Fibroblast of lung (primary cell): ENCODE results near the gene CD83. TPM values are rescaled to one million over a fixed set of nuclear protein-coding genes. Genes with fewer than 3 reads are reported as not detected.

Experiments used
- DNase-seq, 2 donors: peaks; one replicate each; pipeline versions ENCODE4 v3.0.0 to v3.0.0-alpha.2; 2010; ENCODE audit warnings: low read depth in 2 of 2
- H2AFZ ChIP-seq: 2 replicates; pipeline ENCODE4 v1.5.1; 2012; ENCODE audit warnings: low read length, control low read depth, inconsistent platforms
- H3K27ac ChIP-seq: 2 replicates; pipeline ENCODE4 v1.5.1; 2011; ENCODE audit warnings: low read length, control low read depth; ENCODE audit not compliant: insufficient read depth
- H3K27me3 ChIP-seq: 2 replicates; pipeline ENCODE4 v1.5.1; 2011; ENCODE audit warnings: mild to moderate bottlenecking, low read length; ENCODE audit not compliant: control insufficient read depth, insufficient read depth
- H3K36me3 ChIP-seq: 2 replicates; pipeline ENCODE4 v1.5.1; 2011; ENCODE audit warnings: low read length; ENCODE audit not compliant: control insufficient read depth, insufficient read depth
- H3K4me1 ChIP-seq: 2 replicates; pipeline ENCODE4 v1.5.1; 2011; ENCODE audit warnings: low read length; ENCODE audit not compliant: control insufficient read depth, insufficient read depth; ENCODE audit errors: extremely low read depth
- H3K4me2 ChIP-seq: 2 replicates; pipeline ENCODE4 v1.5.1; 2011; ENCODE audit warnings: low read length, control low read depth; ENCODE audit not compliant: insufficient read depth; ENCODE audit errors: extremely low read depth
- H3K4me3 ChIP-seq, 4 experiments: fragments of 200-600 bp in 1 of 4; sonication (generic) in 1 of 4; replicated peaks in 1 of 4; 2 replicates each; pipeline ENCODE4 v1.5.1; 2011 to 2016; ENCODE audit warnings: low read length in 4 of 4, low read depth in 3 of 4, mild to moderate bottlenecking in 3 of 4, control low read depth in 2 of 4, inconsistent platforms in 1 of 4, mixed read lengths in 1 of 4; ENCODE audit not compliant: insufficient read depth in 1 of 4; ENCODE audit errors: control extremely low read depth in 1 of 4
- H3K79me2 ChIP-seq: 2 replicates; pipeline ENCODE4 v1.5.1; 2012; ENCODE audit warnings: mild to moderate bottlenecking, low read length, inconsistent platforms; ENCODE audit not compliant: control insufficient read depth, insufficient read depth
- H3K9ac ChIP-seq: 2 replicates; pipeline ENCODE4 v1.5.1; 2011; ENCODE audit warnings: mild to moderate bottlenecking, low read length, control low read depth; ENCODE audit not compliant: insufficient read depth
- H3K9me3 ChIP-seq: 2 replicates; pipeline ENCODE4 v1.5.1; 2012; ENCODE audit warnings: low read depth, low read length; ENCODE audit not compliant: control insufficient read depth, insufficient read depth
- H4K20me1 ChIP-seq: 2 replicates; pipeline ENCODE4 v1.5.1; 2011; ENCODE audit warnings: low read length; ENCODE audit not compliant: control insufficient read depth, insufficient read depth; ENCODE audit errors: extremely low read depth
- EZH2 ChIP-seq: IDR thresholded peaks from 2 replicates; pipeline ENCODE4 v1.5.1; 2012; ENCODE audit warnings: low read length, control low read depth, mild to moderate bottlenecking; ENCODE audit errors: missing control alignments
- polyA plus RNA-seq, 2 donors: library from polyadenylated mRNA; depleted of rRNA in 1 of 2; stranded (reverse) in 1 of 2; unstranded in 1 of 2; fragments of >200 nt; gene quantifications; 2 replicates each; pipeline ENCODE4 v1.2.1, GENCODE V29; 2011 to 2012; ENCODE audit warnings: missing spikeins in 1 of 2
- total RNA-seq: library from RNA; depleted of rRNA; stranded (reverse); fragments of >200 nt; gene quantifications from 2 replicates; pipeline ENCODE4 v1.2.1, GENCODE V29; 2014
- TF ChIP-seq, protein P1 (sequence below), 2 donors: IDR thresholded peaks in 1 of 2; conservative IDR thresholded peaks in 1 of 2; 1 replicate in 1 of 2; 2 replicates in 1 of 2; pipeline ENCODE4 v1.5.1; 2011 to 2012; ENCODE audit warnings: low read length in 2 of 2, control low read depth in 1 of 2, inconsistent platforms in 1 of 2, low read depth in 1 of 2, mild to moderate bottlenecking in 1 of 2

The CD83 gene
- total and polyA plus RNA-seq, 2 donors (not counting 1 experiment from before 2014, with no cell fraction given), result 2.1 to 5.0 TPM

DNA sequence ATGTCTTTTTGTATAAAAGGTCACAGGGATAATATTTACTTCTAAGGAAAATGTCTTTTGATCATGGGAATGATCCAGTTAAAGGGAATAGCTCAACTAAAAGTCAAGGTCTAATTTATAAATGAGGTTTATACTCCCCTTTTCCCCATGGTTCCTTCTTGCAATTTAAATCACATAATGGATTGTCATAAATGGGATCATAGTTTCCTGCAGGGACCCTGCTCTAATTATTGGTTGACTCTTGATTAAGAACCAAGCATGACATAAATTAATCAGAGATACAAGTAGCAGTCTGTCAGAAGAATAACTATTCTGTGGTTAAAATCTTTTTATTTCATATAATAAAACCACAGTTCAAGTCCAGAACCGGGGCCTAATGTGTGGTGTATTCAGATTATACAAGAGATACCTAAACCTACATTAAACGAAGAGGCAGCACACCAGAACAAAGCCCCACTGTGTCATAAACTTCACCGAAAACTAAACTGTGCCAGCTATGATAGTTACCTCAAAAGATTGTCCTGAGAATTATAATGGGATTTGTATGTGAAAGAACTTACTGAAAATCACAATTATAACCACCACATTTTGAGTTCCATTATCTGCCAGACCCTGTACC is 43.0 kb upstream of the CD83 start:
- H3K27me3 ChIP-seq, result no peaks in the 10 kb centered on the region
- H3K36me3 ChIP-seq, result no peaks in the 10 kb centered on the region
- H3K4me2 ChIP-seq, result peak overlapping the region; percentile 93
- H3K79me2 ChIP-seq, result no peaks in the 10 kb centered on the region
- H3K9ac ChIP-seq, result no peak overlapping the region
- H3K27ac ChIP-seq, result peak overlapping the region; percentile 41
- TF ChIP-seq, protein P1, sequence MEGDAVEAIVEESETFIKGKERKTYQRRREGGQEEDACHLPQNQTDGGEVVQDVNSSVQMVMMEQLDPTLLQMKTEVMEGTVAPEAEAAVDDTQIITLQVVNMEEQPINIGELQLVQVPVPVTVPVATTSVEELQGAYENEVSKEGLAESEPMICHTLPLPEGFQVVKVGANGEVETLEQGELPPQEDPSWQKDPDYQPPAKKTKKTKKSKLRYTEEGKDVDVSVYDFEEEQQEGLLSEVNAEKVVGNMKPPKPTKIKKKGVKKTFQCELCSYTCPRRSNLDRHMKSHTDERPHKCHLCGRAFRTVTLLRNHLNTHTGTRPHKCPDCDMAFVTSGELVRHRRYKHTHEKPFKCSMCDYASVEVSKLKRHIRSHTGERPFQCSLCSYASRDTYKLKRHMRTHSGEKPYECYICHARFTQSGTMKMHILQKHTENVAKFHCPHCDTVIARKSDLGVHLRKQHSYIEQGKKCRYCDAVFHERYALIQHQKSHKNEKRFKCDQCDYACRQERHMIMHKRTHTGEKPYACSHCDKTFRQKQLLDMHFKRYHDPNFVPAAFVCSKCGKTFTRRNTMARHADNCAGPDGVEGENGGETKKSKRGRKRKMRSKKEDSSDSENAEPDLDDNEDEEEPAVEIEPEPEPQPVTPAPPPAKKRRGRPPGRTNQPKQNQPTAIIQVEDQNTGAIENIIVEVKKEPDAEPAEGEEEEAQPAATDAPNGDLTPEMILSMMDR (conservative IDR thresholded peaks at IDR 0.05 in 1 of 2, IDR thresholded peaks at IDR 0.05 in 1 of 2; ENCODE audit: low read depth in 1 of 2, low read length in 2 of 2), result no peak
- no peak for TF ChIP-seq EZH2
- peak overlapping the region; percentile 95 for H2AFZ ChIP-seq
- H3K9me3 ChIP-seq, result no peaks in the 10 kb centered on the region
- no peaks in the 10 kb centered on the region for H3K4me1 ChIP-seq
- DNase-seq, result no peak
- peak overlapping the region; percentile 50 to 57 (median 54) for H3K4me3 ChIP-seq
- H4K20me1 ChIP-seq, result no peaks in the 10 kb centered on the region

DNA sequence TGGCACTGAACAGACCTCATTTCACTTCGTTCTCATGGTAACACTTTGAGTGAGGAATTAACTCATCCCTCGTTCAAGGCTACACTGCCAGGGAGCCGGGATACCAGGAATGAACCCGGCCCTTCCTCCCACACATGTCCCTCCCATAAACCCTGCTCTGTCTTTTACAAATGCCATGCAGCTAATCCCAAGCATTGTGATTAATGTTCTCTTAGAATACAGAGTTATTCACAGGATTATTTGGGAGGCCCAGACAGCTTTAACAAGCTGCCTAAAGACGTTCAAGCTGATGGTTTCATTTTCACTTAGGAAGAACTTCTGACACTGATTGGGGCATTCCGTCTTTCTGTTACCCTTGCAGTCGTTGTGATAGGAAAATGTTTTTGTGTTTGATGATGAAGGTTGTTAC is 42.5 kb upstream of the CD83 start:
- peak; percentile 50 to 59 for DNase-seq
- TF ChIP-seq, protein P1 (conservative IDR thresholded peaks at IDR 0.05 in 1 of 2, IDR thresholded peaks at IDR 0.05 in 1 of 2; ENCODE audit: low read depth in 1 of 2, low read length in 2 of 2), result no peak
- no peak for TF ChIP-seq EZH2
- peak overlapping the region; percentile 41 for H3K27ac ChIP-seq

DNA sequence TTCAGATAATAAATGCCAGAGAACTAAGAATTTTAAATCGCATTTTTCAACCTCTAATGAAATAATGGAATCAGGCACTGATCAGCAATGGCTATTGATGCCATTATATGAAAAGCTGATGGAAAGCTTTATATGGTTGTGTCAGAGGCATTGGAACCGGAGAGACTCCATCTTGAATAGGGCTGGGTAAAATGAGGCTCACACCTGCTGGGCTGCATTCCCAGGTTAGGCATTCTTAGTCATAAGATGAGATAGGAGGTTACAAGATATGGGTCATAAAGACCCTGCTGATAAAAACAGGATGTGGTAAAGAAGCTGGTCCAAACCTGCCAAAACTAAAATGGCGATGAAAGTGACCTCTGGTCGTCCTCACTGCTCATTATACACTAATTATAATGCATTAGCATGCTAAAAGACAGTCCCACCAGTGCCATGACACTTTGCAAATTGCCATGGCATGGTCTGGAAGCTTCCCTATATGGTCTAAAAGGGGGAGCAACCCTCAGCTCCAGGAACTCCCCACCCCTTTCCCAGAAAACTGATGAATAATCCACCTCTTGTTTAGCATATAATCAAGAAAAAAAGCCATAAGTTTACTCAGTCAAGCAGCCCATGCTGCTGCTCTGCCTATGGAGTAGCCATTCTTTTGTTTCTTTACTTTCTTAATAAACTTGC is 40.2 kb upstream of the CD83 start:
- H3K79me2 ChIP-seq, result no peaks in the 10 kb centered on the region
- no peak overlapping the region for H3K27ac ChIP-seq
- H4K20me1 ChIP-seq, result no peaks in the 10 kb centered on the region
- DNase-seq, result peak in 1 of 2 donors; percentile 25
- no peak overlapping the region for H3K9ac ChIP-seq
- no peaks in the 10 kb centered on the region for H3K9me3 ChIP-seq
- H3K4me3 ChIP-seq, result no peak overlapping the region
- H3K27me3 ChIP-seq, result no peaks in the 10 kb centered on the region
- H3K36me3 ChIP-seq, result no peaks in the 10 kb centered on the region
- no peak overlapping the region for H2AFZ ChIP-seq
- H3K4me1 ChIP-seq, result no peaks in the 10 kb centered on the region
- no peak overlapping the region for H3K4me2 ChIP-seq
- TF ChIP-seq, protein P1 (conservative IDR thresholded peaks at IDR 0.05 in 1 of 2, IDR thresholded peaks at IDR 0.05 in 1 of 2; ENCODE audit: low read depth in 1 of 2, low read length in 2 of 2), result no peak
- TF ChIP-seq EZH2, result no peak

More for the DNA sequence above, 42.5 kb upstream of the CD83 start:
- H4K20me1 ChIP-seq, result no peaks in the 10 kb centered on the region
- H2AFZ ChIP-seq, result peak overlapping the region; percentile 95
- H3K4me2 ChIP-seq, result peak overlapping the region; percentile 93
- H3K9me3 ChIP-seq, result no peaks in the 10 kb centered on the region
- no peaks in the 10 kb centered on the region for H3K4me1 ChIP-seq
- H3K36me3 ChIP-seq, result no peaks in the 10 kb centered on the region
- no peaks in the 10 kb centered on the region for H3K27me3 ChIP-seq
- no peaks in the 10 kb centered on the region for H3K79me2 ChIP-seq
- H3K4me3 ChIP-seq, result peak overlapping the region; percentile 50 to 57 (median 54)
- peak overlapping the region; percentile 32 for H3K9ac ChIP-seq
